Transverse colon (tissue), 4 donors: ENCODE data around the gene THADA.

ENCODE experiments used
- POLR2AphosphoS5 ChIP-seq, 3 donors: sonication (generic); formaldehyde crosslinking; IDR thresholded peaks; one replicate each; pipeline ENCODE4 v1.6.1; 2016; ENCODE audit warnings: antibody characterized with exemption in 3 of 3
- TF ChIP-seq, protein P1 (sequence below), 5 experiments: fragments of 200-600 bp in 3 of 5; fragments of 450-650 bp in 2 of 5; sonication (generic) in 3 of 5; IDR thresholded peaks; 1 replicate in 2 of 5; 2 replicates in 3 of 5; pipeline ENCODE4 v1.5.1; 2016 to 2017; ENCODE audit warnings: antibody characterized with exemption in 5 of 5, inconsistent platforms in 3 of 5, mild to moderate bottlenecking in 2 of 5, moderate library complexity in 1 of 5

DNA sequence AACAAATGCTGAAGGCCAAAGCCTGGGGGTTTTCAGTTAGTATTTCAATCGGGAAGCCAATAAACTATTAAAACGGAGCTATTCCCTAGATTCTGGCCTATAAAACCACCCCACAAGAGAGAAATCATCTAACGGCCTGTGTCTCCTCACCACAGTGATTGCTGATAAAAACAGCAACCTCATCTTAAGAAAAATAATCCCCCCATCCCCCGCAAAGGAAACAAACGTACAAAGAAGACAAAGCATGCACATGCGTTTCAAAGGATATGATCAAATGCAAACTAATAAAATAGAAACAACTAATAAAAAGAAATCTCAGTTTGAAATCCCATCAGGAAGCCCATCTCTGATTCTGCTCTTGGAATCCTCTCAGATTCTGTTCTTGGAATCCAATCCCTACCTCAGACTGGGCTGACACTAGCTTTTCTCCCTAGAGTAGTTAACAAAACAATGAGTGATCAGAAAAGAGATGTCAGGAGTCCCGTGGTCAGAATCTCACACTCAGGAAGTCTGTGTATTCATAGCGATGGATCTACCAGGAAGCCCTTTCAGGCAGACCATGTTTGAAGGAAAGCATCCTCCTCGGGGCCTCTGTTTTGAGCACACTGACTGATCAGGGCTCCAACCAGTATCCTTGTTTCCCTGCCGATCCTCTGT, 150.7 kb downstream of the THADA start:
- TF ChIP-seq, protein P1, sequence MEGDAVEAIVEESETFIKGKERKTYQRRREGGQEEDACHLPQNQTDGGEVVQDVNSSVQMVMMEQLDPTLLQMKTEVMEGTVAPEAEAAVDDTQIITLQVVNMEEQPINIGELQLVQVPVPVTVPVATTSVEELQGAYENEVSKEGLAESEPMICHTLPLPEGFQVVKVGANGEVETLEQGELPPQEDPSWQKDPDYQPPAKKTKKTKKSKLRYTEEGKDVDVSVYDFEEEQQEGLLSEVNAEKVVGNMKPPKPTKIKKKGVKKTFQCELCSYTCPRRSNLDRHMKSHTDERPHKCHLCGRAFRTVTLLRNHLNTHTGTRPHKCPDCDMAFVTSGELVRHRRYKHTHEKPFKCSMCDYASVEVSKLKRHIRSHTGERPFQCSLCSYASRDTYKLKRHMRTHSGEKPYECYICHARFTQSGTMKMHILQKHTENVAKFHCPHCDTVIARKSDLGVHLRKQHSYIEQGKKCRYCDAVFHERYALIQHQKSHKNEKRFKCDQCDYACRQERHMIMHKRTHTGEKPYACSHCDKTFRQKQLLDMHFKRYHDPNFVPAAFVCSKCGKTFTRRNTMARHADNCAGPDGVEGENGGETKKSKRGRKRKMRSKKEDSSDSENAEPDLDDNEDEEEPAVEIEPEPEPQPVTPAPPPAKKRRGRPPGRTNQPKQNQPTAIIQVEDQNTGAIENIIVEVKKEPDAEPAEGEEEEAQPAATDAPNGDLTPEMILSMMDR (IDR thresholded peaks at IDR 0.05): no peak
- TF ChIP-seq POLR2AphosphoS5 (IDR thresholded peaks at IDR 0.05): no peak
